Measurements from ENCODE around the gene SERPINB7.

SERPINB7 gene

DNA sequence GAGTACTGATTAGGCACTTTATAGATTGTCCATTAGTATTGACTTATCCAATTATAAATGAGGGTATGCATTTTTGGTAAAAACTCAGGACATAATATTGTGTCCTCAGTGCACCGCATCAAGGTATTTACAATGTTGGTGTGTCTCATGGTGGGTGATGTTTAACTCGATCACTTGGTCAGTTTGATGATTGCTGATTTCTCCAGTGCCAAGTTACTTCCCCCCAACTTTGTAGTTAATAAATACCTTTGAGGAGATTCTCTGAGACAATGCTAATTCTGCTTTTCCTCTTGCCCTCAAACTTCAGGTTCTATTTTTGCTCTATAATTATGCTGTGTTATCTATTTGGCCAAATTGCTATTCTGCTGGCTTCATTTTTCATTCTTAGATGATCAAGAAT, 28.2 kb upstream of the SERPINB7 start:
- Histone ChIP-seq H4K20me1 (ENCODE audit: low read depth, low read length) (no peaks in the 10 kb centered on the region), H3K9ac (ENCODE audit: low read length) (no peak overlapping the region), H3K9me2 (replicated peaks; ENCODE audit: insufficient read depth, low read length) (no peaks in the 10 kb centered on the region), H3K36me3 (ENCODE audit: low read length) (no peaks in the 10 kb centered on the region), H3K4me2 (ENCODE audit: low read depth, low read length, poor library complexity, severe bottlenecking) (no peak overlapping the region), H3K27me3 (ENCODE audit: low read length) (no peaks in the 10 kb centered on the region), H2AFZ (ENCODE audit: low read depth, low read length, severe bottlenecking) (no peak overlapping the region), H3K27ac (ENCODE audit: low read depth, low read length) (no peak overlapping the region), H3K4me3 (ENCODE audit: insufficient read depth, low read length, poor library complexity, severe bottlenecking) (no peak overlapping the region), H3K79me2 (ENCODE audit: insufficient read depth, low read length) (no peaks in the 10 kb centered on the region), H3K9me3 (ENCODE audit: insufficient read depth, low read length) (no peaks in the 10 kb centered on the region), H3F3A (ENCODE audit: insufficient read depth) (no peaks in the 10 kb centered on the region)
- TF ChIP-seq, protein P1, sequence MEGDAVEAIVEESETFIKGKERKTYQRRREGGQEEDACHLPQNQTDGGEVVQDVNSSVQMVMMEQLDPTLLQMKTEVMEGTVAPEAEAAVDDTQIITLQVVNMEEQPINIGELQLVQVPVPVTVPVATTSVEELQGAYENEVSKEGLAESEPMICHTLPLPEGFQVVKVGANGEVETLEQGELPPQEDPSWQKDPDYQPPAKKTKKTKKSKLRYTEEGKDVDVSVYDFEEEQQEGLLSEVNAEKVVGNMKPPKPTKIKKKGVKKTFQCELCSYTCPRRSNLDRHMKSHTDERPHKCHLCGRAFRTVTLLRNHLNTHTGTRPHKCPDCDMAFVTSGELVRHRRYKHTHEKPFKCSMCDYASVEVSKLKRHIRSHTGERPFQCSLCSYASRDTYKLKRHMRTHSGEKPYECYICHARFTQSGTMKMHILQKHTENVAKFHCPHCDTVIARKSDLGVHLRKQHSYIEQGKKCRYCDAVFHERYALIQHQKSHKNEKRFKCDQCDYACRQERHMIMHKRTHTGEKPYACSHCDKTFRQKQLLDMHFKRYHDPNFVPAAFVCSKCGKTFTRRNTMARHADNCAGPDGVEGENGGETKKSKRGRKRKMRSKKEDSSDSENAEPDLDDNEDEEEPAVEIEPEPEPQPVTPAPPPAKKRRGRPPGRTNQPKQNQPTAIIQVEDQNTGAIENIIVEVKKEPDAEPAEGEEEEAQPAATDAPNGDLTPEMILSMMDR (IDR thresholded peaks at IDR 0.05; ENCODE audit: insufficient read depth, low read length, poor library complexity, severe bottlenecking): no peak
- TF ChIP-seq EZH2phosphoT487 (conservative IDR thresholded peaks at IDR 0.05; ENCODE audit: low read length): no peak

DNA sequence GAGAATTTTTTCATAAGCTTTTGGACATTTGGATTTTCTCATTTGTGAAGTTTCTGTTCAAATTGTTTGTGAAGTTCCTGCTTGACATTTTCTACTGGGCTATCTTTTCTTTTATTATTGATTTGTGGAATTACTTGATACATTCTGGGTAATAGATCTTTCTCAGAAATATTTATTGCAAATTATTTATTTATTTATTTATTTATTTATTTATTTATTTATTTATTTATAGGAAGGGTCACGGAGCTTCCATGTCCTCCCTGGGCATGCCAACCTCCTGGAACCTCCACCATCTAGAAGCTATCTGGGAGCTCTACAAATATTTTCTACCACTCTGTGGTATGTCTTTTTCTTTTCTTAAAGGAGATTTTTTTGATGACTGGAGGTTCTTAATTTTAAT, 25.7 kb upstream of the SERPINB7 start:
- Histone ChIP-seq H3K27ac (ENCODE audit: low read depth, low read length) (no peak overlapping the region), H4K20me1 (ENCODE audit: low read depth, low read length) (no peaks in the 10 kb centered on the region), H3F3A (ENCODE audit: insufficient read depth) (no peaks in the 10 kb centered on the region), H3K4me3 (ENCODE audit: insufficient read depth, low read length, poor library complexity, severe bottlenecking) (no peak overlapping the region), H3K4me2 (ENCODE audit: low read depth, low read length, poor library complexity, severe bottlenecking) (no peak overlapping the region), H2AFZ (ENCODE audit: low read depth, low read length, severe bottlenecking) (no peak overlapping the region), H3K9me2 (replicated peaks; ENCODE audit: insufficient read depth, low read length) (no peaks in the 10 kb centered on the region), H3K9ac (ENCODE audit: low read length) (no peak overlapping the region), H3K36me3 (ENCODE audit: low read length) (no peaks in the 10 kb centered on the region), H3K79me2 (ENCODE audit: insufficient read depth, low read length) (no peaks in the 10 kb centered on the region), H3K9me3 (ENCODE audit: insufficient read depth, low read length) (no peaks in the 10 kb centered on the region), H3K27me3 (ENCODE audit: low read length) (no peaks in the 10 kb centered on the region)
- TF ChIP-seq EZH2phosphoT487 (conservative IDR thresholded peaks at IDR 0.05; ENCODE audit: low read length): no peak
- TF ChIP-seq, protein P1 (IDR thresholded peaks at IDR 0.05; ENCODE audit: insufficient read depth, low read length, poor library complexity, severe bottlenecking): no peak

DNA sequence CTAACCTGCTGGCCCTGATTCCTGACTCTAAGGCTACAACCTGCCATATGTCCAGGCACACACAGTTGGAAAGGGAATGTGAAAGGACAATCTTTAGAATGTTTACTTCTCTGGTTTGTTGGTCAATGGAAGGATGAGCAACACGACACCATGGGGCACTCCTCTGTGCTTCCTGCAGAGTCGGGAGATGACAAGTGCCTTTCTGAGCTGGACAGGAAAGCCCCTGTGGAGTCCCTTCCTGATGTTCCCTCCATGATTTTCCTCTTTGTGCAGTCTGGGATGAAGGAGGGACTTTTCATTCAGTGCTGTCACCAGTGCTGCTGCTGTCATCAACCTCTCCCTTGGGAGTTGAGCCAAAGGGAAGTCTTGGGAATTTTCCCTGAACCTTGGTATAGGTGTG, 22.6 kb upstream of the SERPINB7 start:
- Histone ChIP-seq H3K79me2 (ENCODE audit: insufficient read depth, low read length) (no peaks in the 10 kb centered on the region), H3K27ac (ENCODE audit: low read depth, low read length) (no peak overlapping the region), H3K9ac (ENCODE audit: low read length) (no peak overlapping the region), H3K9me2 (replicated peaks; ENCODE audit: insufficient read depth, low read length) (no peaks in the 10 kb centered on the region), H3K4me2 (ENCODE audit: low read depth, low read length, poor library complexity, severe bottlenecking) (no peak overlapping the region), H3F3A (ENCODE audit: insufficient read depth) (no peaks in the 10 kb centered on the region), H3K4me3 (ENCODE audit: insufficient read depth, low read length, poor library complexity, severe bottlenecking) (no peak overlapping the region), H2AFZ (ENCODE audit: low read depth, low read length, severe bottlenecking) (no peak overlapping the region), H3K36me3 (ENCODE audit: low read length) (no peaks in the 10 kb centered on the region), H3K9me3 (ENCODE audit: insufficient read depth, low read length) (no peaks in the 10 kb centered on the region), H3K27me3 (ENCODE audit: low read length) (no peaks in the 10 kb centered on the region), H4K20me1 (ENCODE audit: low read depth, low read length) (no peaks in the 10 kb centered on the region)
- TF ChIP-seq EZH2phosphoT487 (conservative IDR thresholded peaks at IDR 0.05; ENCODE audit: low read length): no peak
- TF ChIP-seq, protein P1 (IDR thresholded peaks at IDR 0.05; ENCODE audit: insufficient read depth, low read length, poor library complexity, severe bottlenecking): no peak
